HG03025 (cell line): ENCODE data around the gene SLC8A2.

ENCODE experiments used
- ATAC-seq: cut with Tn5 transposase; IDR thresholded peaks from one replicate; pipeline ENCODE4 v1.9.1; 2021; ENCODE audit warnings: mild to moderate bottlenecking, moderate library complexity; ENCODE audit not compliant: unreplicated experiment, low FRiP score

SLC8A2 gene

DNA sequence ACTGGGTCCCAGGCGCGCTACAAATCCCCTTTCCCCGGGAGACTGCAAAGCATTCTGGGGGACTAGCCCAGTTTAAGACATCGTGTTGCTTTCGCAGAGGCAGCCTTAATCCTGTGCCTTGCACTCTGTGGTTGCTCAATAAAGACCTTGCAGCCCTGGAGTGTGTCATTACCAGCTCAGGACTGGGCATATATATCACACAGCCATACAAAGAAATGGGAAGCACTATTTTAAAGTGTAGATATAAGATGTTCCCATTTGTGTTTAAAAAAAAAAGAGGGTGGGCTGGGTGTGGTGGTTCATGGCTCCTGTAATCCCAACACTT is 32.1 kb upstream of the SLC8A2 start:
- no peak for ATAC-seq

DNA sequence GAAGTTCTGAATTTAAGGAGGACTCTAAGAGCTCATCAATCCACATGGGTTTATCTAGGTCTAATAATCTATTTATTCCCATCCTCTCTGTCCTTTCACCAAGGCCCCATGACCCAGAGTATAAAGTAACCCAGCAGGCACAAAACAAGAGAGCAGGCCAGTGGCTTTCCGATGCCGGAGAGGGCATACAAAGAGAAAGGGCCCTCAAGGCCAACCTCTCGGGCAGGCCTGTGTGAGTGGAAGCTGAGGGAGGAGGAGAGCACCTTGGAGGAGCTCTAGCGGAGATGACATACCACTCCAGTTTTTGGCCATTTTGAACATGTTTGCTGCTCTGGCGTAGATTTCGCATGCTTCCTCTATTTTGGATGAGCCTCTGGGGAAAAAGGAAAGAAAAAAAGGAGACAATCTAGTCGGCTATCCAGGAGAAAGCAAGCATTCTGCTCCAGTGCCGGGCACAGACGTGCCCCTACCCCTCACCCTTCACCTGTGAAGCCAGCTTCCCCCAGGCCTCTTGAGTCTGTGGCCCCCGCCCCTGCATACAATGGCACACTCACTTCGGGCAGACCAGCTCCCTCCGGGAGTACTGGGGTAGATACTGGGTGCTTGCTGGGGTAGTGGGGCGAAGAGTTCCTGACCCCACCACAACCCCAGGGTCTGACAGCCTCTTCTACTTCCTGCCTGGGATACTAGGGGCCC is 31.6 kb upstream of the SLC8A2 start:
- no peak for ATAC-seq

- no peak for ATAC-seq
These were observed 28.5 kb upstream of the SLC8A2 start for GRCh38 chr19:47499863-47500830.

GRCh38 chr19:47499371-47499770 is 27.7 kb upstream of the SLC8A2 start:
- no peak for ATAC-seq

DNA sequence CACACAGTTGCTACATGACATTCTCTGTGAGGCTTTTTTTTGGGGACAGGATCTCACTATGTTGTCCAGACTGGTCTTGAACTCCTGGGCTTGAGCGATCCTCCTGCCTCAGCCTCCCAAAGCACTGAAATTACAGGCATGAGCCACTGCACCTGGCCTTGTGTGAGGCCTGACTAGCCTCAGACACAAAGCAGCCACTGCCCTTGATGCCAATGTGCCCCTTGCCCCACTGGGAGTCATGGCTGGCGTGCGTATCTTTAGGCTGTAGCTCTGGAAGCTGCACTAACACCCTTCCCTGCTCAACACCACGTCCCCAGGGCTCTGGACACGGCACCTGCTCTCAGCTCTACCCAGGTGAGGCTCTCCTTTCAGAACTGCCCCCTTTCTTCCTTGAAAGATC is 26.9 kb upstream of the SLC8A2 start:
- no peak for ATAC-seq

GRCh38 chr19:47497821-47498520 is 26.3 kb upstream of the SLC8A2 start:
- no peak for ATAC-seq

- ATAC-seq: no peak
These were observed 25.5 kb upstream of the SLC8A2 start for GRCh38 chr19:47497050-47497766.

DNA sequence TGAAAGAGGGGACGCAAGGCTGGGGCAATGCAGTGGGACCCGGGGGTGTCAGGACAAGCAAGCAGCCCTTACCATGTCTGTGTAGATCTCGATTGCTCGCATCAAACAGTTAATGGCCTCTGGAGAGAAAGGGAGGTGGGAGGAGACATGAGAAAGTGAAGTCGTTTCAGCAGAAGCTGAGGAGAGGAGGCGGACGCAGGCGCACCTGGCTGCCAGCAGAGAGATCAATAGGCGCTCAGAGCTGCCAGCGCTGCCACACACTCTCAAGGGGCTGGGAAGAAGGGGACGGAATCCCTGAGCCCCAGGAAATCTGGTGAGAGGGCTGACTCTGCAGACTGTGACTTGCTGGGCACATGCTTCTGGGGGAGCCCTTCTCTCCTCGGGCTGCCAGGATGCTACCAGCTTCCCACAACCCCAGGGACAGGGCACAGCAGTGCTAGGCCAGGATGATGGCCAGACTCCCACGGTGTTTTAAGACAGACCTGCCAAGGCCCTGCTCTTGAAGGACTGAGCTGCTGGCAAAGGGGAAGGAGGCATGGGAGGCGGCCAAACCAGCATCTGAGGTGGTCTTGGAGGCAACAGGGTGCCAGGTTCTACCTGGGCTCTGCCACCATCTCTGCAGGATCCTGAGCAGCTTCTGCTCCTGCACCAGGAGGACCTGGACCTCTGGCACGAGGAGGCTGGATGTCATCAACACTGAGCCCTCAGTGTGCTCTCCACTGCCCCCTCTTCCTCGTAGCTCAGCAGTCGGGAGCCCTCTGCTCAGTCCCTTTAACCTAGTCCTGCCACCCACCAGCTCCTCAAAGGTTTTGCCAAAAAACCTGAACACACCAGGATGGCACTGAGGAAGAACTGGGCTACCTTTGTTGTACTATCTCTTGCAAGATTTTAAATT is 24.0 kb upstream of the SLC8A2 start:
- ATAC-seq: no peak

GRCh38 chr19:47494729-47495128 is 23.0 kb upstream of the SLC8A2 start:
- ATAC-seq: no peak

DNA sequence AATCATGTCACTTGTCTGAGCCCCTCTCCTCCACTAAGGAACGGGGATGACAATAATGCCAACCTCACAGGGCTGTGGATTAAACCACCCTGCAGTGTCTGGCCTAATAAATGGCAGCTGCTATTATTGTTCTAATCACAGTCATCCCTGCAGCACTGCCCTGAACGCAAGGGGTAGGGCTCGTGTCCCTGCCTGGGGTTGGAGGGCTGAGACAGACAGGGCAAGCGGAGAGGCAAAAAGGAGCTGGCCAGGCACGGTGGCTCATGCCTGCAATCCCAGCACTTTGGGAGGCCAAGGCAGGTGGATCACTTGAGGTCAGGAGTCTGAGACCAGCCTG is 22.5 kb upstream of the SLC8A2 start:
- ATAC-seq: no peak

GRCh38 chr19:47493378-47494210 is 21.9 kb upstream of the SLC8A2 start:
- no peak for ATAC-seq

DNA sequence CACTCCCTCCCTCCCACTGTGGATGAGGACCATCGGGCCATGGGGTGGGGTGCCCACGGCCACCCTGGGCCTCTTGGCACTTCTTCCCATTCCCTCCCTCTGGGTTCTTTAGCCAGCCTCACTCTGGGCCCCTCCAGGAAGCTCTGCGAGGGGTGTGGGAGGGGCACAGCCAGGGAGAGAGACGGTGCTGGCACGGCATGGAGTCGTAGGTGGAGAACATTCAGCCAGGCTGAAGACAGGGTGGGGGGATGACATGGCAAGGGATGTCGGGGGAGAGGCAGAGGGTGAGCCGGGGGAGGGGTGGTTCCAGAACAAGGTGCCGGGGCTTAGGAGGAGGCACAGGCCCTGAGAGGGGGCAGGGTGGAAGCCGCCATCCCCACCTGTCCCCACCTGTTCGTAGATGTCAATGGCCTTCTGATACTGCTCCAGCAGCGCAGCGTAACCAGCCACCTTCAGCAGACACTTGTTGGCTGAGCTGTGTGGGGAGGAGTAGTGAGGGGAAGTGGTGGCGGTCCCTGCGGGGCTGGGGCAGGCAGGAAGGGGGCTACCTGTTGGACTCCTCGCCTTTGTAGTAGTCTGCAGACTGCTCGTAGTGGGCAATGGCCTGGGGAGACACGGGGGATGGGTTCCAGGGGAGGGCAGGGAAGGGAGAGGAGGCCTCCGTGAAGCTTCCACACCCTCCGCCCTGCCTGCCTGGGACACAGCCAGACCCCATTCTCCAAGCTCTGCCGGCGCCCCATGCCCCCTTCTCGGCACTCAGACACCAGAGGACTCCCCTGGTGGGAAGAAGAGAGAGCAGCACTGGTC is 21.1 kb upstream of the SLC8A2 start:
- no peak for ATAC-seq

DNA sequence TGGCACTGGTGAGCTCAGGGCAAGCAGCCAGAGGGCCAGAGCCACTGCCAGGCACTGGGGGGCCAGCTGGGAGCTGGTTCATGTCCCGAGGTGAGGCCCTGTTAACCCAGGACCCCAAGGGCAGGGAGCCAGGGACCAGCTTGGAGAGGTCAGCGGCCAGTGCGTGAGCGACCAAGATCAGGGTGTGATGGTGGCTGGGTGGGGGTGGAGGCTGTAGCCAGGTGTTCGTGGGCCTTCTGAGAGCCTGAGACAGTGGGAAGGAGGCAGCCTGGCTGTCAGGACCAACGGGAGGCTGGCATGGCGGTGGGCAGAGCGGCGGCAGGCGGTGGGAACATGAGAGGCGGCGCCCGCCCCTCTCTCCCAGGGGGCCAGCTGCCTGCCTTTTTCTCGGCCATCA is 20.4 kb upstream of the SLC8A2 start:
- no peak for ATAC-seq

DNA sequence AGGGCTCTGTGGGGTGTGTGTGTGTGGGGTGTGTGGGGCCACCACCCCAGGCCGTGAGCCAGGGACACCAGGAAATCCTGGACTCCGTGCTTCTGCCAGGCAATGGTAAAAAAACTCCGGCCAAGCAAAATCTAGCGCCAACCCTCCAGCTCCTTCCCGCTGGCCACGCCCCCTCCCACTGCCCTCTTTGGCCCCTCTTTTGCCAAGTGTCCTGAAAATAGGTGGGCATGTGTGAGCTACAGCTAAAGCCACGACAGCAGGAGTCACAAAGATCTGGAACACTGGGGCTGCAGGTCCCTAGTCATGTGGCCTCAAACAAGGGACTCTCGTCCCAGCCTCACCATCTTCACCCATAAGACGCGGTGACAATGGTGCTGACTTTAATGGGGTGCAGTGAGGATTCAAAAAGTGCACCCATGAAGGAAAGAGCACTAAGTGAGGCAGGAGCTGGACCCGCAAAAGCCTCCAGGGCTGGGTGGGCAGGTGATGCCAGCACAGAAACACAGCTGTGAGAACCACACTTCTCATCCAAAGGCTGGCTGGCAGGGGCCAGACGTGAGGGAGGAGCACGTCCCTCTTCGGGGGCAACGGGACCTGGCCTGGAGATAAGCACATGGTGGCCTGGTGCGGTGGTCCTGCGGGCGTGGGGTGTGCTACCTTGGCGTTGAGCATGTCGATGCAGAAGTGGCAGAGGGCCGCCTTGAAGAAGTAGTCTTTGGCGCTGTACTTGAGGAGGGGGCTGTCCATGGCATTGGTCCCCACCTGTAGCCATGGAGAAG is 19.9 kb upstream of the SLC8A2 start:
- no peak for ATAC-seq

DNA sequence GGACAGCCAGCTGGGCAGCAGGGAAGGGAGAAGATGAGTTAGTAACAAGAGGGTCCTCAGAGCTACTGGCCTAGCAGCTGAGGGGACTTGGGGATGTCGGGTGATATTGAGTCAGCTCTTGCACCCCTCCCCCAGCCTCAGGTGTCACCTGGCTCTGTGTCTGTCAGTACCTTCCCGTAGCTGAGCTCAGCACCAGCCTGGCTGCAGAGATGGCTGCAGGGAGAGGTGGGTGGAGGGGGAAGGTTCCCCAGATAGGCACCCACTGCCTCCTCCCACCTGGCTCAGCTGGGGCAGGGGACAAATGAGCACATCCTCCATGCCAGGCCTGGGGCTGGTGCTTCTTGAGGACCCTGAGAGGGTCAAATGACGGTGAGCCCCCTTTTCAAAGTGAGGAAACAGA is 19.2 kb upstream of the SLC8A2 start:
- ATAC-seq: no peak

DNA sequence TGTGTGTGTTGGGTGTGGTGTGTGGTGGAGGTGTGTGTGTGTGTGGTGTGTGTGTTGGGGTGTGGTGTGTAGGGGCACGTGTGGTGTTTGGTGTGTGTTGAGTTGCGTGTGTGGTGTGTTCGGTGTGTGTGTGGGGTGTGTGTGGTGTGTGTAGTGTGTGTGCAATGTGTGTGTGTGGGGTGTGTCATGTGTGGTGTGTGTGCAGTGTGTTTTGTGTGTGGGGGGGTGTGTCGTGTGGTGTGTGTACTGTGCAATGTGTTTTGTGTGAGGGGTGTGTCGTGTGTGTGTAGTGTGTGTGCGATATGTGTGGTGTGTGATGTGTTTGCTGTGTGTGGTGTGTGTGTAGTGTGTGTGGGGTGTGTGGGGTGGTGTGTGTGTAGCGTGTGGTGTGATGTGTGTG is 18.3 kb upstream of the SLC8A2 start:
- ATAC-seq: no peak
